Spleen (tissue), 11 donors: ENCODE results near the gene SLC24A3. TPM values are rescaled to one million over a fixed set of nuclear protein-coding genes. Genes with fewer than 3 reads are reported as not detected.

Experiments
- DNase-seq: peaks from one replicate; pipeline ENCODE4 v3.0.0-alpha.2; 2020
- H3K27ac ChIP-seq, 8 donors: fragments of 200-600 bp; sonication (generic) in 7 of 8; 1 replicate in 4 of 8; 2 replicates in 4 of 8; pipeline versions ENCODE4 v1.5.0 to v1.8.0; 2016 to 2021; ENCODE audit warnings: inconsistent platforms in 4 of 8, mild to moderate bottlenecking in 4 of 8, moderate library complexity in 1 of 8
- H3K27me3 ChIP-seq, 7 donors: fragments of 200-600 bp; sonication (generic) in 6 of 7; replicated peaks in 1 of 7; 1 replicate in 4 of 7; 2 replicates in 3 of 7; pipeline versions ENCODE4 v1.5.0 to v1.8.0; 2016 to 2021; ENCODE audit warnings: inconsistent platforms in 3 of 7, mild to moderate bottlenecking in 1 of 7
- H3K36me3 ChIP-seq, 6 donors: fragments of 200-600 bp; sonication (generic) in 5 of 6; 1 replicate in 4 of 6; 2 replicates in 2 of 6; pipeline versions ENCODE4 v1.5.0 to v1.8.0; 2016 to 2021; ENCODE audit warnings: inconsistent platforms in 2 of 6
- H3K4me1 ChIP-seq, 6 donors: fragments of 200-600 bp; sonication (generic) in 5 of 6; 1 replicate in 3 of 6; 2 replicates in 3 of 6; pipeline versions ENCODE4 v1.5.0 to v1.8.0; 2016 to 2021; ENCODE audit warnings: inconsistent platforms in 3 of 6
- H3K4me3 ChIP-seq, 8 donors: fragments of 200-600 bp; sonication (generic) in 7 of 8; 1 replicate in 4 of 8; 2 replicates in 4 of 8; pipeline versions ENCODE4 v1.5.0 to v1.8.0; 2016 to 2021; ENCODE audit warnings: inconsistent platforms in 4 of 8, mild to moderate bottlenecking in 4 of 8, moderate library complexity in 2 of 8
- H3K9me3 ChIP-seq, 8 donors: fragments of 200-600 bp; sonication (generic) in 7 of 8; 1 replicate in 4 of 8; 2 replicates in 4 of 8; pipeline versions ENCODE4 v1.5.0 to v1.8.0; 2016 to 2021; ENCODE audit warnings: inconsistent platforms in 4 of 8
- POLR2A ChIP-seq, 3 donors: fragments of 450-650 bp; IDR thresholded peaks; one replicate each; pipeline ENCODE4 v1.5.1; 2017; ENCODE audit warnings: antibody characterized with exemption in 3 of 3, mild to moderate bottlenecking in 1 of 3
- POLR2AphosphoS5 ChIP-seq, 3 donors: sonication (generic); formaldehyde crosslinking; IDR thresholded peaks; one replicate each; pipeline ENCODE4 v1.5.1; 2017; ENCODE audit warnings: antibody characterized with exemption in 3 of 3
- WGBS, 5 donors: extraction: QIAGEN DNeasy Blood & Tissue Kit in 3 of 5; methylation state at CpG; one replicate each; pipeline versions ENCODE4 v1.1.5 to v1.1.7; 2013 to 2018; 5-methylcytosine and 5-hydroxymethylcytosine counted together
- intact Hi-C: fragments of 100-400 bp; cut with DNase I; formaldehyde crosslinking; loops from one replicate; pipeline ENCODE4 v1.15.0; 2023; ENCODE audit warnings: low total_unique reads
- polyA plus RNA-seq, 3 donors: library from polyadenylated mRNA; stranded (reverse); fragments of 200-250 nt; gene quantifications; one replicate each; pipeline ENCODE4 v1.2.1, GENCODE V29; 2013
- total RNA-seq, 7 donors: library from RNA; depleted of rRNA in 3 of 7; stranded (reverse); fragments of >200 nt in 3 of 7; fragmentation: NEBNext Ultra II Directional in 4 of 7; extraction: Animal tissue kit (Norgen Biotek cat#: 25700) in 4 of 7; gene quantifications; one replicate each; pipeline versions ENCODE4 v1.1.0 to v1.2.1, GENCODE V29; 2016 to 2021
- TF ChIP-seq, protein P1 (sequence below), 11 experiments: fragments of 200-600 bp in 7 of 11; fragments of 450-650 bp in 4 of 11; sonication (generic) in 4 of 11; IDR thresholded peaks in 8 of 11; conservative IDR thresholded peaks in 3 of 11; 1 replicate in 7 of 11; 2 replicates in 4 of 11; pipeline versions ENCODE4 v1.4.0 to v1.8.0; 2016 to 2021; ENCODE audit warnings: antibody characterized with exemption in 11 of 11, inconsistent platforms in 4 of 11, mild to moderate bottlenecking in 1 of 11
- donor health status: healthy with polysubstance abuse.
- donor health status: DM: no; HTN: no; CAD: no; lungs with moderate emphysema.
- donor health status: DM: no; HTN: no; CAD: no.
- donor health status: Bipolar disorder and iron deficiency.
- donor health status: healthy.
- donor health status: DM: no; HTN: no; CAD: no.
- donor health status: DM: yes; HTN: yes; CAD: no.

Gene SLC24A3
- total and polyA plus RNA-seq, 10 donors = 0.37 to 3.9 (median 2.6) TPM

DNA sequence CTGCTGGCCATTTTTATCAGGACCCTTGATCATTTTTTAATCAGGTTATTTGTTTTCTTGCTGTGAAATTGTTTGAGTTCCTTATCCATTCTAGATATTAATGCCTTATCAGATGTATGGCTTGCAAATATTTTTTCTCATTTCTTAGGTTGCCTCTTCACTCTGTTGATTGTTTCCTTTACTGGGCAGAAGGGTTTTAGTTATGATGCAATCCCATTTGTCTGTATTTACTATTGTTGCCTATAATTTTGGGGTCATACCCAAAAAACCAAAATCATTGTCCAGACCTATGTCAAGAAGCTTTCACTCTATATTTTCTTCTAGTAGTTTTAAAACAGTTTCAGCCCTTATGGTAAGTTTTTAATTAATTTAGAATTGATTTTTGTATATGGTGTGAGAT is 172.5 kb downstream of the SLC24A3 start:
- Histone ChIP-seq H3K4me3 (no peak overlapping the region), H3K27ac (no peak overlapping the region), H3K4me1 (no peaks in the 10 kb centered on the region), H3K27me3 (no peaks in the 10 kb centered on the region), H3K9me3 (peaks cover 0 to 17% (median 9%) of the 10 kb centered on the region in 8 donors), H3K36me3 (no peaks in the 10 kb centered on the region)
- intact Hi-C loops = no loop called here
- TF ChIP-seq, protein P1, sequence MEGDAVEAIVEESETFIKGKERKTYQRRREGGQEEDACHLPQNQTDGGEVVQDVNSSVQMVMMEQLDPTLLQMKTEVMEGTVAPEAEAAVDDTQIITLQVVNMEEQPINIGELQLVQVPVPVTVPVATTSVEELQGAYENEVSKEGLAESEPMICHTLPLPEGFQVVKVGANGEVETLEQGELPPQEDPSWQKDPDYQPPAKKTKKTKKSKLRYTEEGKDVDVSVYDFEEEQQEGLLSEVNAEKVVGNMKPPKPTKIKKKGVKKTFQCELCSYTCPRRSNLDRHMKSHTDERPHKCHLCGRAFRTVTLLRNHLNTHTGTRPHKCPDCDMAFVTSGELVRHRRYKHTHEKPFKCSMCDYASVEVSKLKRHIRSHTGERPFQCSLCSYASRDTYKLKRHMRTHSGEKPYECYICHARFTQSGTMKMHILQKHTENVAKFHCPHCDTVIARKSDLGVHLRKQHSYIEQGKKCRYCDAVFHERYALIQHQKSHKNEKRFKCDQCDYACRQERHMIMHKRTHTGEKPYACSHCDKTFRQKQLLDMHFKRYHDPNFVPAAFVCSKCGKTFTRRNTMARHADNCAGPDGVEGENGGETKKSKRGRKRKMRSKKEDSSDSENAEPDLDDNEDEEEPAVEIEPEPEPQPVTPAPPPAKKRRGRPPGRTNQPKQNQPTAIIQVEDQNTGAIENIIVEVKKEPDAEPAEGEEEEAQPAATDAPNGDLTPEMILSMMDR (IDR thresholded peaks at IDR 0.05 in 8 of 11, conservative IDR thresholded peaks at IDR 0.05 in 3 of 11) = no peak
- TF ChIP-seq POLR2A (IDR thresholded peaks at IDR 0.05) (no peak), POLR2AphosphoS5 (IDR thresholded peaks at IDR 0.05) (no peak)
- no peak for DNase-seq

DNA sequence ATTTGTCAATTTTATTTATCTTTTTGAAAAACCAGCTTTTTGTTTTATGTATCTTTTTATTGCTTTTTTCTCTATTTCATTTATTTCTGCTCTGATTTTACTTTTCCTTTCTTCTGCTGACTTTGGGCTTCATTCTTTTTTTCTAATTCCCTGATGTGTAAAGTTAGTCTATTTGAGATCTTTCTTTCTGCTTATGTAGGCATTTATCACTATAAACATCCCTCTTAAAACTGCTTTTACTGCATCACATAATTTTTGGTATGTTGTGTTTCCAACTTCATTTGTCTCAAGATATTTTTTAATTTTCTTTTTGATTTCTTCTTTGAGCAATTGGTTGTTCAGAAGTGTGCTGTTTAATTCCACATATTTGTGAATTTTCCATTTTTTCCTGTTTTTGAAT is 174.8 kb downstream of the SLC24A3 start:
- Histone ChIP-seq H3K27ac (no peak overlapping the region), H3K27me3 (no peaks in the 10 kb centered on the region), H3K4me1 (no peaks in the 10 kb centered on the region), H3K9me3 (peaks cover 0 to 26% (median 17%) of the 10 kb centered on the region in 8 donors), H3K4me3 (no peak overlapping the region), H3K36me3 (no peaks in the 10 kb centered on the region)
- TF ChIP-seq, protein P1 (IDR thresholded peaks at IDR 0.05 in 8 of 11, conservative IDR thresholded peaks at IDR 0.05 in 3 of 11) = no peak
- TF ChIP-seq POLR2AphosphoS5 (IDR thresholded peaks at IDR 0.05) (no peak), POLR2A (IDR thresholded peaks at IDR 0.05) (no peak)
- DNase-seq = no peak
- intact Hi-C loops = no loop called here

DNA sequence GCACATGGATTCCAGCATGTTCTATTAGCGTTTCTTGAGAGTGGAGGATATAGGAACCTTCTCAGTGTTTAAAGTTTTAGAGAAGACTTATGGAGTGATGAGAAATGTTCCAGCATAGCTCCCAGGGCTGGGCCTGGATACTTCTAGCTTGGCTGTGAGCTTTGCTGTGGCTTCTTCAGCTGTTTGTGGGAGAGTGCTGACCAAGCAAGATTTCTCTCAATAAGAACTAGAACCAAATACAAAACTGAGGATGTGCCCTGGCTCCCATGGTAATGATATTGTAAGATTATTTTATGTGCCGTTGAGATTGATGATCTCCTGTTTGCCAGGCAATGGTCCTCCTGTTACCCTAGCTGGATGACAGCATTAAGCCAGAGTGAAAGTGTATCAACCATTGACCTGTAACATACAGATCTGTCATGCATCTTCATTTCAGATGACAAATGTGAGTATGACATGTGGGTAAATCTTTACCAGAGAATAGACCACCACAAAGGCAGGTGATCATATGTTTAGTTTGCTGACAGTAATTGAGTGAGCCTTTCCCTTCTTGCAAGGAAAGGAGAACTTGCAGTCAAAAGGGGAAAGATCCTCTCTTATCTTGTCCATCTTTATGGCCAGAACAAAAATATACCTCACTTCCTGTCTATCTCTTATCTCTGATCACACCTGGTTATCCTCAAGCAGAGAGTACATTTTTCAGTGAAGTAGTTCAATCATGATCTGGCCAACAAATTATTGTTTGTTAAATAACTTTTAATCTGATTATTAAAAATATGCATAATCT is 180.1 kb downstream of the SLC24A3 start:
- Histone ChIP-seq H3K36me3 (no peaks in the 10 kb centered on the region), H3K4me1 (no peaks in the 10 kb centered on the region), H3K27me3 (no peaks in the 10 kb centered on the region), H3K4me3 (no peak overlapping the region), H3K27ac (no peak overlapping the region), H3K9me3 (peaks cover 0 to 26% (median 17%) of the 10 kb centered on the region in 8 donors)
- DNase-seq = no peak
- TF ChIP-seq POLR2A (IDR thresholded peaks at IDR 0.05) (no peak), POLR2AphosphoS5 (IDR thresholded peaks at IDR 0.05) (no peak)
- TF ChIP-seq, protein P1 (IDR thresholded peaks at IDR 0.05 in 8 of 11, conservative IDR thresholded peaks at IDR 0.05 in 3 of 11) = no peak
- 81 to 87% (median 83%) methylated on average over 2 of the region's 2 CpGs for WGBS, 5 donors
- intact Hi-C loops = no loop called here

DNA sequence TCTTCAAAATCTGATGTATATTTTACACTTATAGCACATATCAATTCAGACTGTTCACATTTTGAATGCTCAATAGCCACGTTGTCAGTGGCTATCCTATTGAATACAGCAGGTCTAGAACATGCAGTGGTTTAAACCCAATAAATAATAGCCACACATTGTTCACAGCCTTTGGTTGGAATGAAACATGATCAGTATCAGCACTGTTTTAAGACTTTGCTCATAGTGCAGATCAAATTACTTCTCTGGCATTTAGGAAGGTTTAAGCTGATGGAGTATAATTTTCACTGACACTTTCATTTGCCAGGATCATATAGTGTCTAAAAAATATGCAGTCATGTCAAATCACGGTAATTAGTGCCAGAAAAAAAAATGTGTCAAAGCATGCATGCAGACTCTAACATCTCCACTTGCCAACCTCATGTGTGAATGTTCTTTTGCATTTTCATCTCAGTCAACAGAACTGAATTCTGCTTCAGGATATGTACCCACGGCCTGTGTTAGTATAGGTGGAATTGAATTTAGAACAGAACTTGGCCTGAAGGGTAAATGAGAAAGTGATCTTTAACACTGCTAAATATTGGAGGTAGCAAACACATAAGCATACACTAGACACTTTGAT is 184.1 kb downstream of the SLC24A3 start:
- WGBS, 5 donors = 64 to 81% (median 78%) methylated on average over 3 of the region's 3 CpGs
- intact Hi-C loops = no loop called here
- DNase-seq = no peak
- H3K27ac ChIP-seq = no peak overlapping the region
- H3K9me3 ChIP-seq = peaks cover 0 to 24% (median 15%) of the 10 kb centered on the region in 8 donors
- no peaks in the 10 kb centered on the region for H3K36me3 ChIP-seq
- TF ChIP-seq, protein P1 (IDR thresholded peaks at IDR 0.05 in 8 of 11, conservative IDR thresholded peaks at IDR 0.05 in 3 of 11) = no peak
- no peak for TF ChIP-seq POLR2A (IDR thresholded peaks at IDR 0.05)
- TF ChIP-seq POLR2AphosphoS5 (IDR thresholded peaks at IDR 0.05) = no peak
- no peaks in the 10 kb centered on the region for H3K4me1 ChIP-seq
- H3K27me3 ChIP-seq = no peaks in the 10 kb centered on the region
- H3K4me3 ChIP-seq = no peak overlapping the region
